Panc1 (cell line): ENCODE data around the gene FARP1. TPM values are rescaled to one million over a fixed set of nuclear protein-coding genes. Genes with fewer than 3 reads are reported as not detected.

ENCODE experiments used
- ATAC-seq: fragments of 200-7000 bp; cut with Tn5 transposase; 2 replicates; pipeline ENCODE4 v1.9.1; 2020; ENCODE audit warnings: mild to moderate bottlenecking, moderate library complexity
- BruUV-seq: library from RNA; stranded (reverse); fragments of 400-500 nt; replicated peaks from 2 replicates; lab custom pipeline; 2021; lab: Mats Ljungman, UMichigan
- CTCF ChIA-PET: fragments of 300-600 bp; sonication (Branson Sonifier 250); formaldehyde crosslinking; loops from one replicate; lab custom pipeline; 2022; ENCODE audit warnings: antibody characterized with exemption; lab: Charles Lee
- POLR2A ChIA-PET: fragments of 300-600 bp; sonication (Branson Sonifier 250); formaldehyde crosslinking; loops from one replicate; lab custom pipeline; 2022; ENCODE audit warnings: antibody characterized with exemption; lab: Charles Lee
- DNase-seq: peaks from one replicate; pipeline ENCODE4 v3.0.0-alpha.2; 2010; ENCODE audit warnings: low read depth, low spot score
- H3K27ac ChIP-seq: 2 replicates; pipeline ENCODE4 v1.5.1; 2011; ENCODE audit warnings: mild to moderate bottlenecking, low read length, inconsistent platforms
- H3K27me3 ChIP-seq: fragments of 200-500 bp; sonication (Bioruptor generic); 2 replicates; pipeline ENCODE4 v1.6.0; 2014; ENCODE audit warnings: low read length, inconsistent platforms; ENCODE audit not compliant: control insufficient read depth, insufficient read depth
- H3K36me3 ChIP-seq: fragments of 200-500 bp; sonication (Bioruptor generic); 2 replicates; pipeline ENCODE4 v1.5.1; 2014; ENCODE audit warnings: inconsistent platforms, mild to moderate bottlenecking, low read length, moderate library complexity; ENCODE audit not compliant: control insufficient read depth, insufficient read depth
- H3K4me1 ChIP-seq: 2 replicates; pipeline ENCODE4 v1.5.1; 2011; ENCODE audit warnings: inconsistent platforms, mild to moderate bottlenecking, low read length, moderate library complexity; ENCODE audit not compliant: control insufficient read depth, insufficient read depth
- H3K4me3 ChIP-seq, 2 experiments: 2 replicates each; pipeline ENCODE4 v1.5.1; 2011 to 2012; ENCODE audit warnings: low read depth in 2 of 2, low read length in 2 of 2, mild to moderate bottlenecking in 2 of 2, inconsistent platforms in 1 of 2, moderate library complexity in 1 of 2
- H3K9me3 ChIP-seq: fragments of 200-500 bp; sonication (Bioruptor generic); 2 replicates; pipeline ENCODE4 v1.5.1; 2014; ENCODE audit warnings: low read depth, mild to moderate bottlenecking, inconsistent platforms, low read length, moderate library complexity; ENCODE audit not compliant: control insufficient read depth, insufficient read depth
- CTCF ChIP-seq: fragments of 450-650 bp; IDR thresholded peaks from 2 replicates; pipeline ENCODE4 v1.5.1; 2017; ENCODE audit warnings: mild to moderate bottlenecking
- POLR2AphosphoS5 ChIP-seq: IDR thresholded peaks from 2 replicates; pipeline ENCODE4 v1.6.1; 2012; ENCODE audit warnings: mild to moderate bottlenecking, low read depth, low read length, moderate library complexity
- REST ChIP-seq, 2 experiments: IDR thresholded peaks; 2 replicates each; pipeline ENCODE4 v1.6.1; 2011 to 2012; ENCODE audit warnings: low read depth in 2 of 2, control low read depth in 1 of 2, low read length in 1 of 2, mild to moderate bottlenecking in 1 of 2, moderate library complexity in 1 of 2; ENCODE audit not compliant: insufficient read depth in 1 of 2
- SIN3A ChIP-seq: IDR thresholded peaks from 2 replicates; pipeline ENCODE4 v1.6.1; 2012; ENCODE audit warnings: low read depth, mild to moderate bottlenecking, low read length, moderate library complexity, borderline replicate concordance; ENCODE audit not compliant: insufficient read depth
- TCF7L2 ChIP-seq: IDR thresholded peaks from 2 replicates; pipeline ENCODE4 v1.6.1; 2011; ENCODE audit warnings: mild to moderate bottlenecking, low read depth, low read length, inconsistent platforms
- in situ Hi-C: cut with HindIII; loops from 2 replicates; pipeline ENCODE4 v1.10.0; 2016; ENCODE audit warnings: low sequenced_read_pairs, low pct_unique_long_range_greater_than_20kb
- intact Hi-C: fragments of 100-400 bp; cut with micrococcal nuclease; formaldehyde crosslinking; loops from one replicate; pipeline ENCODE4 v1.10.0; 2022; ENCODE audit not compliant: unreplicated experiment
- total RNA-seq: library from RNA; stranded (reverse); gene quantifications from one replicate; pipeline ENCODE4 v1.2.1, GENCODE V29; 2021; ENCODE audit not compliant: unreplicated experiment

FARP1 gene
- total RNA-seq, 1 experiment from 2014 or later = 61.9 TPM

- Histone ChIP-seq H3K4me1 (peaks cover 42% of the 10 kb centered on the region), H3K4me3 (peak overlapping the region in 1 of 2 experiments; percentile 24; a peak in 2 of 4 replicates), H3K36me3 (no peaks in the 10 kb centered on the region), H3K9me3 (no peaks in the 10 kb centered on the region), H3K27ac (peak overlapping the region; percentile 85), H3K27me3 (no peaks in the 10 kb centered on the region)
- DNase-seq = no peak
- ChIA-PET CTCF (no interaction called here), POLR2A (no interaction called here)
- BruUV-seq = no TSS peak
- intact Hi-C loops (no loop called here), in situ Hi-C loops (no loop called here)
- ATAC-seq = peak; percentile 68
- TF ChIP-seq REST (IDR thresholded peaks at IDR 0.05; ENCODE audit: insufficient read depth in 1 of 2, low read depth in 2 of 2, low read length in 1 of 2) (no peak), POLR2AphosphoS5 (no peak), TCF7L2 (peak; percentile 88), CTCF (no peak)
These were observed 30.7 kb downstream of the FARP1 start for GRCh38 chr13:98173431-98174152.

GRCh38 chr13:98174307-98174706 lies 31.4 kb downstream of the FARP1 start:
- no peaks in the 10 kb centered on the region for H3K27me3 ChIP-seq
- ATAC-seq = no peak
- no peaks in the 10 kb centered on the region for H3K9me3 ChIP-seq
- H3K27ac ChIP-seq = peak overlapping the region; percentile 85
- TF ChIP-seq REST (IDR thresholded peaks at IDR 0.05; ENCODE audit: insufficient read depth in 1 of 2, low read depth in 2 of 2, low read length in 1 of 2) (no peak), SIN3A (no peak), POLR2AphosphoS5 (no peak), CTCF (no peak), TCF7L2 (no peak)
- POLR2A ChIA-PET = no interaction called here
- no peaks in the 10 kb centered on the region for H3K36me3 ChIP-seq
- peaks cover 42% of the 10 kb centered on the region for H3K4me1 ChIP-seq
- intact Hi-C loops (no loop called here), in situ Hi-C loops (no loop called here)
- no peak for DNase-seq
- no peak overlapping the region for H3K4me3 ChIP-seq
- no TSS peak for BruUV-seq
- CTCF ChIA-PET = no interaction called here
